GM23338 (cell line): Measurements from ENCODE around the gene ZNF106. TPM values are rescaled to one million over a fixed set of nuclear protein-coding genes. Genes with fewer than 3 reads are reported as not detected.
A peak's percentile ranks its signal among the peaks of the same experiment; 100 is the strongest.

ENCODE experiments used
- ATAC-seq: fragments of 200-7000 bp; cut with Tn5 transposase; 3 replicates; pipeline ENCODE4 v1.9.1; 2020
- DNase-seq: peaks from one replicate; pipeline ENCODE4 v3.0.0-alpha.2; 2015; ENCODE audit warnings: low spot score
- H2AFZ ChIP-seq: fragments of 200-600 bp; sonication (generic); 2 replicates; pipeline ENCODE4 v1.8.0; 2016; ENCODE audit warnings: antibody characterized with exemption, mild to moderate bottlenecking, moderate library complexity
- H3F3A ChIP-seq: fragments of 200-600 bp; sonication (generic); replicated peaks from 2 replicates; pipeline ENCODE4 v1.8.0; 2017; ENCODE audit warnings: antibody characterized with exemption, mixed run types, low read depth
- H3K27ac ChIP-seq: fragments of 200-600 bp; sonication (generic); 2 replicates; pipeline ENCODE4 v1.6.1; 2016; ENCODE audit warnings: low read depth
- H3K27me3 ChIP-seq: fragments of 200-600 bp; sonication (generic); 2 replicates; pipeline ENCODE4 v1.8.0; 2016; ENCODE audit warnings: mild to moderate bottlenecking, mixed run types, moderate library complexity; ENCODE audit not compliant: insufficient read depth
- H3K36me3 ChIP-seq: fragments of 200-600 bp; sonication (generic); 2 replicates; pipeline ENCODE4 v1.8.0; 2016; ENCODE audit warnings: mild to moderate bottlenecking; ENCODE audit not compliant: insufficient read depth
- H3K4me1 ChIP-seq: fragments of 200-600 bp; sonication (generic); 2 replicates; pipeline ENCODE4 v1.8.0; 2016; ENCODE audit warnings: mild to moderate bottlenecking, moderate library complexity; ENCODE audit not compliant: insufficient read depth
- H3K4me2 ChIP-seq: fragments of 200-600 bp; sonication (generic); 2 replicates; pipeline ENCODE4 v1.7.1; 2017; ENCODE audit warnings: mixed run types
- H3K4me3 ChIP-seq: fragments of 200-600 bp; sonication (generic); 2 replicates; pipeline ENCODE4 v1.6.1; 2016; ENCODE audit warnings: mixed run types
- H3K79me2 ChIP-seq: fragments of 200-600 bp; sonication (generic); replicated peaks from 2 replicates; pipeline ENCODE4 v1.8.0; 2017; ENCODE audit warnings: mild to moderate bottlenecking; ENCODE audit not compliant: insufficient read depth
- H3K9me2 ChIP-seq: fragments of 200-600 bp; sonication (generic); 2 replicates; pipeline ENCODE4 v1.8.0; 2017; ENCODE audit not compliant: insufficient read depth
- H4K20me1 ChIP-seq: fragments of 200-600 bp; sonication (generic); replicated peaks from 2 replicates; pipeline ENCODE4 v1.8.0; 2017; ENCODE audit warnings: mild to moderate bottlenecking; ENCODE audit not compliant: insufficient read depth
- H3K27ac Mint-ChIP-seq: 2 replicates; pipeline ENCODE4 v1.8.0; 2020; ENCODE audit warnings: inconsistent platforms, mild to moderate bottlenecking, moderate library complexity, mixed read lengths
- H3K27me3 Mint-ChIP-seq: 3 replicates; pipeline ENCODE4 v1.8.0; 2022; ENCODE audit warnings: low read depth, mild to moderate bottlenecking, moderate library complexity, mixed read lengths, inconsistent platforms; ENCODE audit not compliant: insufficient read depth, poor library complexity
- H3K36me3 Mint-ChIP-seq: 3 replicates; pipeline ENCODE4 v1.8.0; 2021; ENCODE audit warnings: low read depth, mild to moderate bottlenecking, inconsistent platforms, moderate library complexity, mixed read lengths
- H3K4me1 Mint-ChIP-seq: 3 replicates; pipeline ENCODE4 v1.8.0; 2020; ENCODE audit warnings: mild to moderate bottlenecking, inconsistent platforms, mixed read lengths
- H3K4me3 Mint-ChIP-seq: 3 replicates; pipeline ENCODE4 v1.8.0; 2021; ENCODE audit warnings: moderate library complexity, mild to moderate bottlenecking, inconsistent platforms, mixed read lengths
- H3K9me3 Mint-ChIP-seq: 3 replicates; pipeline ENCODE4 v1.8.0; 2020; ENCODE audit warnings: moderate library complexity, mild to moderate bottlenecking, inconsistent platforms, mixed read lengths
- CTCF ChIP-seq, 2 experiments: fragments of 200-600 bp in 1 of 2; sonication (generic) in 1 of 2; conservative IDR thresholded peaks; 2 replicates each; pipeline versions ENCODE4 v1.5.1 to v1.6.1; 2016 to 2017; ENCODE audit warnings: antibody characterized with exemption in 2 of 2, low read depth in 2 of 2, mild to moderate bottlenecking in 2 of 2, moderate library complexity in 1 of 2
- EZH2 ChIP-seq: fragments of 200-600 bp; sonication (generic); IDR thresholded peaks from one replicate; pipeline ENCODE4 v1.8.0; 2017; ENCODE audit warnings: antibody characterized with exemption, mild to moderate bottlenecking, low read depth; ENCODE audit not compliant: unreplicated experiment
- EZH2phosphoT487 ChIP-seq: fragments of 200-600 bp; sonication (generic); IDR thresholded peaks from one replicate; pipeline ENCODE4 v1.8.1; 2018; ENCODE audit warnings: antibody characterized with exemption; ENCODE audit not compliant: unreplicated experiment
- JUNB ChIP-seq: IDR thresholded peaks from one replicate; pipeline ENCODE4 v1.6.1; 2016; ENCODE audit warnings: antibody characterized with exemption; ENCODE audit not compliant: unreplicated experiment
- REST ChIP-seq: IDR thresholded peaks from one replicate; pipeline ENCODE4 v1.6.1; 2018; ENCODE audit warnings: antibody characterized with exemption; ENCODE audit not compliant: unreplicated experiment
- ZNF462 ChIP-seq: fragments of 250-450 bp; sonication (Bioruptor Pico); IDR thresholded peaks from 2 replicates; pipeline ENCODE4 v1.5.0; 2020; ENCODE audit warnings: mild to moderate bottlenecking, moderate library complexity
- polyA plus RNA-seq: library from polyadenylated mRNA; unstranded; fragments of >200 nt; fragmentation: Nextera tagmentation; extraction: Ambion mirVana; gene quantifications from 2 replicates; pipeline ENCODE4 v1.2.1, GENCODE V29; 2016
- total RNA-seq: library from RNA; depleted of rRNA; stranded (reverse); fragments of >200 nt; shearing (Covaris generic); gene quantifications from 2 replicates; pipeline ENCODE4 v1.2.3, GENCODE V29; 2014

The ZNF106 gene
- total and polyA plus RNA-seq, 2 experiments from 2014 or later, result 48.0 to 53.7 TPM

GRCh38 chr15:42461261-42461660 is 29.7 kb downstream of the ZNF106 start:
- H2AFZ ChIP-seq, result no peak overlapping the region
- H3K27me3 ChIP-seq, result no peaks in the 10 kb centered on the region
- no peak overlapping the region for H3K4me3 Mint-ChIP-seq
- H3K4me1 ChIP-seq, result peaks cover 15% of the 10 kb centered on the region
- no peak overlapping the region for H3K4me3 ChIP-seq
- H3K36me3 ChIP-seq, result no peaks in the 10 kb centered on the region
- TF ChIP-seq EZH2 (no peak), JUNB (no peak), ZNF462 (CRISPR knock-in tag) (no peak), EZH2phosphoT487 (no peak), REST (no peak), CTCF (conservative IDR thresholded peaks at IDR 0.05; ENCODE audit: low read depth in 2 of 2) (no peak)
- H3K36me3 Mint-ChIP-seq, result peaks cover 5% of the 10 kb centered on the region; the same call in 1 of the 3 replicates
- H3K9me3 Mint-ChIP-seq, result no peaks in the 10 kb centered on the region
- no peaks in the 10 kb centered on the region for H3K9me2 ChIP-seq
- no peak overlapping the region for H3K27ac ChIP-seq
- ATAC-seq (no peak), DNase-seq (no peak)
- no peaks in the 10 kb centered on the region; the same call in 1 of the 2 replicates for H3K79me2 ChIP-seq
- H4K20me1 ChIP-seq, result no peaks in the 10 kb centered on the region; the same call in 1 of the 2 replicates
- H3F3A ChIP-seq, result no peaks in the 10 kb centered on the region
- no peaks in the 10 kb centered on the region for H3K27me3 Mint-ChIP-seq
- 0 out of 2 replicates have a peak overlapping the region, but pooled peaks have one; percentile 12 for H3K27ac Mint-ChIP-seq
- H3K4me1 Mint-ChIP-seq, result peaks cover 16% of the 10 kb centered on the region
- no peak overlapping the region for H3K4me2 ChIP-seq
